ENCODE measurements around the gene ARL15.
A peak's percentile ranks its signal among the peaks of the same experiment; 100 is the strongest.
"Not testable (repeated sequence)": the region's sequence is repeated elsewhere in the genome, so short reads cannot be mapped to it uniquely, and the experiment has no call there.

ARL15 gene

DNA sequence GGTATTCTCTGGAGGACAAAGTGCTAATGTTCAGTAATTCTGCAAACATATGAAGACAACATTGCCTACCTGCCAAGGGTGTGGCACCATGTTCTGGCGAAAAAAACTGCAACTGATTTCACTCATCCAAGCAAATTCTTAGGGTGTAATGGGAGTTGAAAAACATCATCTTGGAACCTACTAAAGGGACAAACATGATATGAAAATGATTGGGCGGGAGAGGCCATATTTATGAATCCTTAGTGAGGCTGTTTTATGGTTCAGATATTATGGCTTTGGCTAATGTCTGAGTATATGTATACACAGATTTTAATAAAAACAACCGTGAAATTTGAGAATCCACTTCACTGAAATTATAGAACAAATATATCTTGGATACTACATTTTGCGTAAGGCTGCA is 225.7 kb downstream of the ARL15 start:
- no peak for DNase-seq

GRCh38 chr5:54083851-54084250 is 226.5 kb downstream of the ARL15 start:
- no peak for DNase-seq

- no peak for DNase-seq
Measured at GRCh38 chr5:54083245-54083644, 227.1 kb downstream of the ARL15 start.

- DNase-seq = no peak
Measured at GRCh38 chr5:54081415-54081814, 229.0 kb downstream of the ARL15 start.

GRCh38 chr5:54080831-54081230 is 229.5 kb downstream of the ARL15 start:
- DNase-seq = no peak

GRCh38 chr5:54073735-54074134 is 236.6 kb downstream of the ARL15 start:
- DNase-seq = no peak

GRCh38 chr5:54073131-54073530 is 237.2 kb downstream of the ARL15 start:
- DNase-seq = no peak

DNA sequence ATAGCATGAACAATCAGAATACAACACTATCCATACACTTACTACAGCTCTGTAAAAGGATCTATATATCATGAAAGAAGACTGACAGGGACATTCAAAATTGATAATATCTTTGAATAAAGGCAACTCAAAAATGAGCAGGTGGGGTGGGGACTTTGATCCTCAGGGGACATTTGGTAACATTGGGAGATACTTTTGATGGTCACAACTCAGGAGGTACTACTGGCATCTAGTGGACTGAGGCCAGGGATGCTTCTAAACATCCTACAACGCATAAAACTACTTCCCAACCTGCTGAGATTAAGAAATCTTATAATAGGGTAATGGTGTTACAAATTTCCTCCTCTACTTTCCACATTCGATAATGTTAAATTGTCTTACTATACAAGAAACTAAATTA is 243.9 kb downstream of the ARL15 start:
- DNase-seq = no peak

DNA sequence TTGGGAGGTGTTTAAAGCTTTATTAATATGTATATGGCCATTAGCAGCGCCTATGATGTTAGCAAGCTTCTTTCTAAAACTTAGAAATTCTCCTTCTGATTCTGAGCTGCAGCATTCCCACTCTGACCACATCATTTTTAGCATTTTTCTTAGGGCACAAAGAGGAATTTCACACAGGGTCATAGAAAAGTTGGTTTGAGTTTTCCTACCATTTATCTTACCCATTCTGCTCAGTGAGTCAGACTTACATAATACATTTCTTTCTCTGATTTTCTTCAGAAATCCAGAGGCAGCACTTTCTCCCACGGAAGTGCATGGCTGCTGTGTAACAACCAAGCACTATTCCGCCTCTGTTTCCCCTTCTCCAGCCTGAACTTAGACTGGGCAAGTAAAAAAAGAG is 246.6 kb downstream of the ARL15 start:
- DNase-seq = no peak

DNA sequence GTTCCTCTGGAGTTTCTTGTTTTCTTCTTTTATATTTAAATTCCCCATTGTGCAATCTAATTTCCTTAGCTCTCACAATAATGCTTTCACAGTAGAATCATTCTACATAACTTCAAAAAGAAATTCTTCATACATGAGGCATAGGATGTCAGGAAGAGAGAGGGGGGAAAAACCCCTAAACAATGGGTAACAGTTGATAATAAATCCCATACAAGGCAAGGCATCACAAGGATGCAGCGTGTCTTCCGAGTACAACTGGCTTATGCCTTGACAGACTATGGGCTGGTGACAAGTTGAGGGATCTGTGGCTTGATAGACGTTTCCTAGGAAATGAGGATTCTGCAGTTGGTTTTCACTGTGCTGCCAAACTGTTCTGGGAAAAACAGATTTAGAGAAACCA is 247.4 kb downstream of the ARL15 start:
- DNase-seq = no peak

DNA sequence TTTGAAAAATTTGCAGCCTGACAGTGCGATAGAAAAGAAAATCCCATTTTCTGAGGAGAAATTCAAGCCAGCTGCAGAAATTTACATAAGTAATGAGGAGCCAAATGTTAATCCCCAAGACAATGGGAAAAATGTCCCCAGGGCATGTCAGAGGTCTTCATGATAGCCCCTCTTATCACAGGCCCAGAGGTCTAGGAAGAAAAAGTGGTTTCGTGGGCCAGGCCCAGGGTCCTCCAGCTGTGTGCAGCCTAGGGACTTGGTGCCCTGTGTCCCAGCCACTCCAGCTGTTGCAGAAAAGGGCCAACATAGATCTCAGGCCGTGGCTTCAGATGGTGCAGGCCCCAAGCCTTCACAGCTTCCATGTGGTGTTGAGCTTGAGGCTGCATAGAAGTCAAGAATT is 249.5 kb downstream of the ARL15 start:
- not testable (repeated sequence) for DNase-seq

- DNase-seq = no peak
Measured at GRCh38 chr5:54049963-54050362, 260.4 kb downstream of the ARL15 start.

- no peak for DNase-seq
Measured at GRCh38 chr5:54049144-54049543, 261.2 kb downstream of the ARL15 start.

GRCh38 chr5:54045077-54045792 is 265.1 kb downstream of the ARL15 start:
- no peak for DNase-seq

GRCh38 chr5:54044276-54044675 is 266.1 kb downstream of the ARL15 start:
- DNase-seq = not testable (repeated sequence)

- DNase-seq = no peak
Measured at GRCh38 chr5:54040804-54041203, 269.6 kb downstream of the ARL15 start.

DNA sequence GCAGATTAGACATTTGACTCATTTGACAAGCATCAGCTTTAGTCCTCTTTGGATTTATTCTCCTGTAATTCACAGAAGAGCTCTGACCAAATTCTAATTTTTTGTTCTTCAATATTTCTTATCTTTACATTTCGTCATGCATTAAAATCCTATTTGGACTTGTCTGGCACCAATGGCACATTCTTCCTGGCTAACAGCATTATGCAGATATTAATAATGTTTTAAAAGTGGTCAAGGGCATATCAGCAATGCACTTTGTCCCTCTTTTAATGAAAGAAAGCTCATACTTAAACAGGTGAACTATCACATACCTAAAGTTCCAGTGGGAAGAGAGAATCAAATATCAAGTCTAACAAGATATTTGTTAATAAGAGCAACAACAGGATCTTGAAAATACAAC is 270.4 kb downstream of the ARL15 start:
- no peak for DNase-seq

- DNase-seq = no peak
Measured at GRCh38 chr5:54037205-54037604, 273.2 kb downstream of the ARL15 start.

DNA sequence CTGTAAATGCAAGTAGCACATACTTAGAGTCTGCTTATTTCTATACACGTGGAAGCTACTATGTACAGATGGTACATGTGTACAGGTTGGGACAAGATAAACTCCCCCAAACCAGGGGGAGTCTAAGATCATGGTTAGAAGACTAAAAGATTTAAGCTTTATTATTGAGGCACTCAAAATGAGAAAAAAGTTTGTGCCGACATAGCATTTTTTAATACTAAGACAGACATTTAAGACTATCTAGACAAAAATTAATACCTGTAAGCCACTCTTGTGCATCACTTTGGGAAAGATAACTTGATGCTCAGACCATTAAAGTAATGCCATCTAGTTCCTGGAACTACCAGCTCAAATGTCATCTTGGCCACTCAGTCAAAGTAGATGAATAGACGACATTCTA is 279.4 kb downstream of the ARL15 start:
- no peak for DNase-seq

DNA sequence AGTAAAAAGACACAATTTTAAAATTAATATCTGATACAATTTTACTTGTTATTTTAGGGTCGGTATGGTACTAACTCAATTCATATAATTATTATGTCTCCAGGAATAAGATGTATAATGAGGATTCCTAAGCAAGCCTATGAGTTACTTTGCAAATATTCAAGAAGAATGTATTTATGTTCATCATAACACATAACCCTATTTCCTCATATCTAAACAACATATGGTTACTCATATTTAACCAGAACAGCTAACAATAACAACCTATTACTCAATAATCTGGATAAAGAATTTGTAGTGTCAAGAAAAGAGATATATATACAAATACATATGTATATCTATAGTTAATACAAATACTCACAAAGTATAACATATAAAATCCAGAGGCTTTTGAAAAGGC is 285.9 kb downstream of the ARL15 start:
- DNase-seq = no peak

- no peak for DNase-seq
Measured at GRCh38 chr5:54022223-54022622, 288.1 kb downstream of the ARL15 start.

DNA sequence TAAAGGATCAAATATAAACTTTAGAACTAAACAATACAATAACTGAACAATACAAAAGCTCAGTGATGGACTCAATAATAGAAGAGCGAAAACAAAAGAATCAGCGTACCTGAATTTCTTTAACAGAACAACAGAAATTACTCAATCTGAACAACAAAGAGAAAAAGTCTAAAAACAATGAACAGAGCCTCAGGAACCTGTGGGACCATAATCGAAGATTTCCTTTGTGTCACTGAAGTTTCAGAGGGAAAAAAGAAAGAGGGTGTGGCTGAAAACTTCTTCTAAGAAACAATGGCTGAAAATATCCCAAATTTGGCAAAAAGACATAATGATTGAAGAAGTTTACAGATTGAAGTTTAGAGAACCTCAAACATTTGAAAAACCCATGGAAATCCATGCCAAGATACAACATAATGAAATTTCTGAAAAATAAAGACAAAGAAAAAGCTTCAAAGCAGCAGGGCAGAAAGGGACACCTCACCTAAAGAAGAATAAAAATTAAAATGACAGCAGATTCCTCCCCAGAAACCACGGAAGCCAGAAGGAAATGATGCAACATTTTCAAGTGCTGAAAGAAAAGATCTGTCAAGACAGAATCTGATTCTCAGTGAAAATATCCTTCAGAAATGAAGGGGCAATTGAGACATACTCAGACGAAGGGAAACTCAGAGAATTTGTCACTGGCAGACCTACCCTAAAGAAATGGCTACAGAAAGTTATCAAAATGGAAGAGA is 288.8 kb downstream of the ARL15 start:
- peak; percentile 9 for DNase-seq

DNA sequence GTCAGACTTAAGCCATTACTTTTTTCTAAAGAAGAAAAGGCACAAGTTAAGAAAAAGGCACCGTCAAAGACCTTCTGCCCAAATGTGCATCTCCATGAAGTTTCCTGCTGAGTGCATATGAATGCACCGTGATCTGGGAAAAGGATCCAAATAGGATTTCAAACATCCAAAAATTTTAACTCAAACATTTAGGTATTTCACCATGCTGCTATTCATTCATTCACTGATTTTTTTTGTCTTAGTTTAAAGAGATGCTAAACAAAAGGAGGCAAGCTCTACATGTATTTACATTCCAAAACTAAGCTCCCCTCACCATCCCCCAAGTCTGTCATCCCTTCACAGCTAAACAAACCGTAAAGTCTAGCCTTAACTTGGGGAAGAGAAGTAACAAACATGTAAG is 291.9 kb downstream of the ARL15 start:
- DNase-seq = no peak

DNA sequence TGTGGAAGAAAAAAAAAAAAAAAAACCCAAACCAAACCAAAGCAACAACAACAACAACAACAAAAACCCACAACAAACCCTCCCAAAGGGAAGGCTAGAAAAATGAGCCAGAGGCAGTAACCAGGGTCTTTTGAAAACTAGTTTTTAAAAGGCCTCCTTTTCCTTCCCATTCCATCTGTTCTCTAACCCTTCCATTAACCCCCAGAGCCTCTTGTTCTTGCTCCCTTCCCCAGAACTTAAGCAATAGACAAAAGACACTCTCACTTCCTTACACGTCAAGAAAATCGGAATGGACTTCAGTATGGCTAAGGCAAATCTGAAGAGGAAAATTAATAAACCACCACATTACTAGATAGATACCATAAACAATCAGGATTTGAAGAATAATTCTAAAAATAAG is 292.8 kb downstream of the ARL15 start:
- no peak for DNase-seq
